ENCODE results near the gene OR2Y1. TPM values are rescaled to one million over a fixed set of nuclear protein-coding genes. Genes with fewer than 3 reads are reported as not detected.

The OR2Y1 gene
- total RNA-seq, 1 donor from 2014 or later: not detected

GRCh38 chr5:180689775-180690174, 50.1 kb downstream of the OR2Y1 start:
- H3K27me3 Mint-ChIP-seq (ENCODE audit: unreplicated experiment): peaks cover 40% of the 10 kb centered on the region
- H3K27ac Mint-ChIP-seq (ENCODE audit: unreplicated experiment): no peak overlapping the region
- no peak for DNase-seq (ENCODE audit: extremely low spot score, unreplicated experiment)
- no peaks in the 10 kb centered on the region for H3K36me3 Mint-ChIP-seq (ENCODE audit: unreplicated experiment)
- H3K4me3 Mint-ChIP-seq (ENCODE audit: unreplicated experiment): no peak overlapping the region
- no peaks in the 10 kb centered on the region for H3K4me1 Mint-ChIP-seq (ENCODE audit: unreplicated experiment)
- no peak for TF ChIP-seq CTCF (IDR thresholded peaks at IDR 0.05)
- H3K9me3 Mint-ChIP-seq (ENCODE audit: unreplicated experiment): no peaks in the 10 kb centered on the region

Other genes starting within 250 kb of the OR2Y1 start
- 31.5 and 33.5 TPM in 2 replicates for gene CNOT6, start 245.7 kb downstream of the OR2Y1 start, total RNA-seq
- gene SCGB3A1, start 148.6 kb downstream of the OR2Y1 start, total RNA-seq: not detected in 2 replicates
- gene FLT4, start 90.5 kb downstream of the OR2Y1 start, total RNA-seq: 0.51 TPM in 1 of 2 replicates, not detected in the other
- gene MGAT1, start 62.7 kb upstream of the OR2Y1 start, total RNA-seq: 137 and 140 TPM in 2 replicates
- 21.7 and 22.2 TPM in 2 replicates for gene ZFP62, start 121.2 kb upstream of the OR2Y1 start, total RNA-seq
- not detected in 2 replicates for gene BTNL8, start 159.1 kb upstream of the OR2Y1 start, total RNA-seq
- not detected in 2 replicates for gene BTNL3, start 248.8 kb upstream of the OR2Y1 start, total RNA-seq